HG03520 (cell line): Measurements from ENCODE around the gene ITGAE.
"Not testable (repeated sequence)": the region's sequence is repeated elsewhere in the genome, so short reads cannot be mapped to it uniquely, and the experiment has no call there.

Source experiments
- ATAC-seq: cut with Tn5 transposase; IDR thresholded peaks from one replicate; pipeline ENCODE4 v1.9.1; 2021; ENCODE audit warnings: mild to moderate bottlenecking, moderate library complexity; ENCODE audit not compliant: unreplicated experiment

Gene ITGAE

GRCh38 chr17:3761918-3762380 lies 39.0 kb downstream of the ITGAE start:
- ATAC-seq = no peak

GRCh38 chr17:3761036-3761917 lies 39.7 kb downstream of the ITGAE start:
- no peak for ATAC-seq

GRCh38 chr17:3759597-3760216 lies 41.3 kb downstream of the ITGAE start:
- no peak for ATAC-seq

- no peak for ATAC-seq
These were observed 45.5 kb downstream of the ITGAE start for GRCh38 chr17:3755335-3756030.

GRCh38 chr17:3754458-3755334 lies 46.3 kb downstream of the ITGAE start:
- no peak for ATAC-seq

GRCh38 chr17:3754066-3754457 lies 46.9 kb downstream of the ITGAE start:
- ATAC-seq = no peak

GRCh38 chr17:3753624-3754023 lies 47.4 kb downstream of the ITGAE start:
- no peak for ATAC-seq

- no peak for ATAC-seq
These were observed 49.2 kb downstream of the ITGAE start for GRCh38 chr17:3751836-3752235.

GRCh38 chr17:3750926-3751325 lies 50.1 kb downstream of the ITGAE start:
- no peak for ATAC-seq

- no peak for ATAC-seq
These were observed 50.7 kb downstream of the ITGAE start for GRCh38 chr17:3750296-3750695.

GRCh38 chr17:3748576-3748975 lies 52.4 kb downstream of the ITGAE start:
- ATAC-seq = no peak

GRCh38 chr17:3747805-3748204 lies 53.2 kb downstream of the ITGAE start:
- ATAC-seq = no peak

GRCh38 chr17:3745071-3745470 lies 55.9 kb downstream of the ITGAE start:
- no peak for ATAC-seq

- ATAC-seq = no peak
These were observed 57.0 kb downstream of the ITGAE start for GRCh38 chr17:3744014-3744413.

- ATAC-seq = no peak
These were observed 60.3 kb downstream of the ITGAE start for GRCh38 chr17:3740611-3741073.

- ATAC-seq = no peak
These were observed 61.4 kb downstream of the ITGAE start for GRCh38 chr17:3739422-3740124.

- ATAC-seq = no peak
These were observed 62.3 kb downstream of the ITGAE start for GRCh38 chr17:3738562-3739295.

GRCh38 chr17:3735515-3735914 lies 65.5 kb downstream of the ITGAE start:
- ATAC-seq = no peak

- ATAC-seq = not testable (repeated sequence)
These were observed 66.1 kb downstream of the ITGAE start for GRCh38 chr17:3734911-3735276.
